Omental fat pad (tissue), 4 donors: Measurements from ENCODE around the gene GAD1. TPM values are rescaled to one million over a fixed set of nuclear protein-coding genes. Genes with fewer than 3 reads are reported as not detected.

Source experiments
- ATAC-seq: fragments of 150-250 bp; one replicate; pipeline ENCODE4 v1.9.1; 2016; ENCODE audit warnings: mild to moderate bottlenecking, moderate library complexity; ENCODE audit not compliant: low FRiP score
- DNase-seq: peaks from one replicate; pipeline ENCODE4 v3.0.0-alpha.2; 2019; ENCODE audit warnings: low spot score
- CTCF ChIP-seq, 3 donors: fragments of 450-650 bp; IDR thresholded peaks; one replicate each; pipeline ENCODE4 v1.5.1; 2016 to 2017; ENCODE audit warnings: antibody characterized with exemption in 3 of 3, mild to moderate bottlenecking in 3 of 3, moderate library complexity in 2 of 3
- total RNA-seq, 4 donors: library from RNA; depleted of rRNA; stranded (reverse); fragments of >200 nt; gene quantifications; one replicate each; pipeline ENCODE4 v1.1.0, GENCODE V29; 2016

GAD1 gene
- total RNA-seq, 4 donors from 2014 or later, result 0.31 TPM; not detected in 3

DNA sequence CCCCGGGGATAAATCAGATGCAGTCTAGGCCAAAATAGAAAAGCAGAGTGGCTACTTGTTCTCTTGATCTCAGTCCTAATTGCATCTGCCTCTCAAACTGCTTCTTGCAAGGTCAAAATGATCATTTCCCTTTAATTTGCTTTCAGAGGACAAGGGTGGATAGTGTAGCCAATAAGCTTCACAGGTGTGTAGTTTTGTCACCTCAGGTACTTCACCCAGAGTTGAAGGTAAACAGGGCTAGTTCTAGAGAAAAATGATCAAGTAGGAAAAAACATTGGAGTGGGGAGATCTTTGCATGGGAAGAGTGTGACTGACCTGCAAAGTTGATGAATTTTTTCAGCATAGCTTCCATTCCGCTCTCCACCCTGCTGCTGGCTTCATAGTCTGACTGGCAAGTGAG is 37.8 kb upstream of the GAD1 start:
- TF ChIP-seq CTCF (IDR thresholded peaks at IDR 0.05), result no peak
- DNase-seq (no peak), ATAC-seq (no peak)

DNA sequence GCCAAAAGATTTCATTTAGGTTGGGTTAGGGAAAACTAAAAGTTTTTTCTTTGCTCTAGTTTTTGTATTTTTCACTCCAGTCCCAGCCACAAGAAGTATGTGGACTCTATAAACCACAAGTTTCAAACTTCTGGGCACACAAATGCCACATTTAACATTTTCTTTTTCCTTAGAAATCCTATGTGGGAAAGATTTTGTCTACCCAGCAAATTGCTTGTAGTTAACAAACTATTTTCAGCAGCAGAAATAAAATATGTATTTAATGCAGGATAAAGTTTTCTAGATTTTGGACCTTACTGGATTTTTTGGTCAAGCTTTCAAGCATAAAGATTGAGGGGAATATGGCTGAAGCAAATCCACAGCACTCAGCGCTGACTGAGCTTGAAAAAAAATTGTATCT is 37.4 kb upstream of the GAD1 start:
- no peak for ATAC-seq
- TF ChIP-seq CTCF (IDR thresholded peaks at IDR 0.05), result no peak
- no peak for DNase-seq

DNA sequence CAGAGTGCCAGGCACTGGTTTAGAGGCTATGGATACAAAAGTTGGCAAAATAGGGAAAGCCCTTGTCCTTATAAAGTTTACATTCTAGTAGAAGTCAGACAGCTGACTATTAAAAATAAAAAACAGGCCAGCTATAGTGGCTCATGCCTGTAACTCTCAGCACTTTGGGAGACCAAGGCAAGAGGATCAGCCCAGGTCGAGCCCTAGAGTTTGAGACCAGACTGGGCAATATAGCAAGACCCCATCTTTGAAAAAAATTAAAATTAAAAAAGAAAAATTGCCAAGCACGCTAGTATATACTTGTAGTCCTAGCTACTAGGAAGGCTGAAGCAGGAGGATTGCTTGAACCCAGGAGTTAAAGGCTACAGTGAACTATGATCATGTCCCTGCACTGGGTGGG is 34.0 kb upstream of the GAD1 start:
- no peak for TF ChIP-seq CTCF (IDR thresholded peaks at IDR 0.05)
- DNase-seq (no peak), ATAC-seq (no peak)

DNA sequence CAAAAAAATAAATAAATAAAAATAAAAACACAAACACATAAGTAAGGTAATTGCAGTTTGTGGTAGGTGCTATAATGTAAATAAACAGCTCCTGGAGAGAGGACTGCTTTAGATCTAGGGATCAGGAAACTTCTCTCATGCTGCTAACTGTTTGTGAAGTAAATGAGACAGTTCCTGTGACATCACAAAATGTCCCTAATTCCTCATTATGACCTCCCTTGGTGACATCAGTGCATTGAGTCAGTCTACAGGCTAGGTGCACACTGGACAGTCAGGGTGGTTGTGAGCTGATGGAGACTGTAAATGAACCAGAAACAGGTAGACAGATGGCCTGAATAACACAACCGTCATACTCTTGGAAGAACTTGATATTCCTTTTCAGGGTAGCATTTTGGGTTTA is 33.1 kb upstream of the GAD1 start:
- DNase-seq (no peak), ATAC-seq (no peak)
- TF ChIP-seq CTCF (IDR thresholded peaks at IDR 0.05), result no peak

GRCh38 chr2:170798996-170799395 is 17.7 kb upstream of the GAD1 start:
- DNase-seq, result no peak

GRCh38 chr2:170806548-170806947 is 10.1 kb upstream of the GAD1 start:
- DNase-seq (no peak), ATAC-seq (no peak)
- TF ChIP-seq CTCF (IDR thresholded peaks at IDR 0.05), result no peak

More at GRCh38 chr2:170798996-170799395, 17.7 kb upstream of the GAD1 start:
- no peak for TF ChIP-seq CTCF (IDR thresholded peaks at IDR 0.05)
- no peak for ATAC-seq

DNA sequence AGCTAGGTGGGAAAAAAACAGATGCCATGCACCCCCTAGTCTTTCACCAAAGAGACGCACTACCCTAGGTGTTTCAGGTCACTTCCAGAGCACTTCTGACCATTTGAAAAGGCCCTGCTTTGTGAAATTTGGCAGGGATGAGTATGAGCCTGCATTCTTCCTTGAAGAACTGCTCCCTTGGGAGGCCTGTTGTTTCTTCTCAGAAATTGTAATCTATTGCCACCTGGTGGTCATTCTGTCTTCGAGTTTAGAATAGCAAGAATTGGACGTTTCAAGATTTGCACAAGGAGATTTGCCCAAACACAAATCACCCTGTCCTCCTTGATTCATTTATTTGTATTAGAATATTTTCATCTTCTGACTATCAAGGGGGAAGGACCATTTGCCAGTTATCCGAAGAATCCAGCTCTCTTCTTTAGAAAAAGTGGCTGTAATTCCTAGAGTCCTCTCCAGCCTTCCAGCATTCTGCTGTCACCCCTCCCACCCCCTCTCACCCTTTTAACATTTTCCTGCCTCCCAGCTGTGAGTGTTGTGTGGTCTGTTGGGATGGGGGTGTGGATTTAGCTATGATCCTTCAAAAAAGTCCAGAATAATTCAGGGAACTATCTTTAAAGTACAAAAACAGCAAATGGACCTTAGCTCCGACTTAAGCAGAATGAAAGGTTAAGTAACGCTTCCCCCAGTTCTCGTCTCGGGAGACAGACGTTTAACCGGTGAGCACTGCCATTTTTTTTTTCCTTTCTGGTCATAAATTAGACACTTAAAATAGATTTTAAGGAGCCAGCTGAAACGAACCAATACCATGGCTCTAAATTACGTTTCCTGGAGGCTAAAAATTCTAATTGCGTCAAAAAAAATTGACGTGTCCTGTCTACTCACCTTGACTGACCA is 3.7 kb upstream of the GAD1 start:
- no peak for DNase-seq
- TF ChIP-seq CTCF (IDR thresholded peaks at IDR 0.05), result peak in 1 of 3 donors; percentile 21
- ATAC-seq, result peak; percentile 60
